HG03064 (cell line): ENCODE data around the gene PGAM1.
A peak's percentile ranks its signal among the peaks of the same experiment; 100 is the strongest.
"Not testable (repeated sequence)": the region's sequence is repeated elsewhere in the genome, so short reads cannot be mapped to it uniquely, and the experiment has no call there.

Experiments
- ATAC-seq: cut with Tn5 transposase; IDR thresholded peaks from one replicate; pipeline ENCODE4 v1.9.1; 2021; ENCODE audit warnings: low read depth; ENCODE audit not compliant: unreplicated experiment

Gene PGAM1

DNA sequence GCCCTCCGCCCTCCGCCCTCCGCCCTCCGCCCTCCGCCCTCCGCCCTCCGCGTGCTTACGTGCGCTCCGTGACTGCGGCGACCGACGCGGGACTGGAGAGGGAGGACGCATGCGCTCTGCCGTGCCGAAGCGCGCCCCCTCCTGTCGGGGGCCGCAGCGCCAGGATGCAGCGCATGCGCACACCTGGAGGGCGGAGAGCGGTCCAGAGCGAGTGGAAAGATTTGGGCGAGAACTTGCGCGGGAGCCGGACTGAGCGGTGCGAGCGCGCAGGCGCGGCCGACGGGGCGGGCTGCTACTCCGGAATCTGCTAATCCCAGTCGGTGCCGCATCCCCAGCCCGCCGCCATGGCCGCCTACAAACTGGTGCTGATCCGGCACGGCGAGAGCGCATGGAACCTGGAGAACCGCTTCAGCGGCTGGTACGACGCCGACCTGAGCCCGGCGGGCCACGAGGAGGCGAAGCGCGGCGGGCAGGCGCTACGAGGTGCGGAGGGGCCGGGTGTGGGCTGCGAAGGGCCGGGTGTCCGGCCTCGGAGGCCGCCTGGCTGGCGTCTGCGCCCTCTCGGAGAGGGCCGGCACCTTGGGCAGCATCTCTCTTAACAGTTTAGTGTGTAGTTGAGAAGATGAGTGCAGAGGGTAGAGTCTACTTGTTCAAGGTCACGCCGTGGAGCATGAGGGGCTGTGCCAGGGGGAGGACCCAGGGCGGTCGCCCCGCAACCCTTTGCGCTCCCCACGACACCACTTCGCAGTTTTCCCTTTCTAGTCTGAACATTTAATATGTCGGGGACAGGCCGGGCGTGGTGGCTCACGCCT lies at the start of gene PGAM1:
Gene PGAM1, plus strand, starts transcription at position 228 of the 812 bp plus-strand sequence. Its CDS starts 117 bp downstream, at position 345.
- ATAC-seq, result peak; percentile 81

DNA sequence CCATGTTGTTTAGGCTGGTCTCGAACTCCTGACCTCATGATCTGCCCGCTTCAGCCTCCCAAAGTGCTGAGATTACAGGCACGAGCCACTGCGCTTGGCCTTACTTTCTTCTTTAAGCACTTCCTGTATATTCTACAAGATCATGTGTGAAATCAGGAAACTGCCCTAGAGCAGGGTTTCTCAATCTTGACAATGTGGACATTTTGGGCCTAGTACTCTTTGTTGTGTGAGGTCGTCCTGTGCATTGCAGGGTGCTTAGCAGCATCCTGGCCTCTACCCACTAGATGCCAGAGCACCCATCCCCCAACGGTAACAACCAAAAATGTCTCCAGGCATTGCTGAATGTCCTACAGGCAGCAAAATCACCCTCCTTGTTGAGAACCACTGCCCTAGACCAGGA lies 49.6 kb upstream of the PGAM1 start:
- no peak for ATAC-seq

DNA sequence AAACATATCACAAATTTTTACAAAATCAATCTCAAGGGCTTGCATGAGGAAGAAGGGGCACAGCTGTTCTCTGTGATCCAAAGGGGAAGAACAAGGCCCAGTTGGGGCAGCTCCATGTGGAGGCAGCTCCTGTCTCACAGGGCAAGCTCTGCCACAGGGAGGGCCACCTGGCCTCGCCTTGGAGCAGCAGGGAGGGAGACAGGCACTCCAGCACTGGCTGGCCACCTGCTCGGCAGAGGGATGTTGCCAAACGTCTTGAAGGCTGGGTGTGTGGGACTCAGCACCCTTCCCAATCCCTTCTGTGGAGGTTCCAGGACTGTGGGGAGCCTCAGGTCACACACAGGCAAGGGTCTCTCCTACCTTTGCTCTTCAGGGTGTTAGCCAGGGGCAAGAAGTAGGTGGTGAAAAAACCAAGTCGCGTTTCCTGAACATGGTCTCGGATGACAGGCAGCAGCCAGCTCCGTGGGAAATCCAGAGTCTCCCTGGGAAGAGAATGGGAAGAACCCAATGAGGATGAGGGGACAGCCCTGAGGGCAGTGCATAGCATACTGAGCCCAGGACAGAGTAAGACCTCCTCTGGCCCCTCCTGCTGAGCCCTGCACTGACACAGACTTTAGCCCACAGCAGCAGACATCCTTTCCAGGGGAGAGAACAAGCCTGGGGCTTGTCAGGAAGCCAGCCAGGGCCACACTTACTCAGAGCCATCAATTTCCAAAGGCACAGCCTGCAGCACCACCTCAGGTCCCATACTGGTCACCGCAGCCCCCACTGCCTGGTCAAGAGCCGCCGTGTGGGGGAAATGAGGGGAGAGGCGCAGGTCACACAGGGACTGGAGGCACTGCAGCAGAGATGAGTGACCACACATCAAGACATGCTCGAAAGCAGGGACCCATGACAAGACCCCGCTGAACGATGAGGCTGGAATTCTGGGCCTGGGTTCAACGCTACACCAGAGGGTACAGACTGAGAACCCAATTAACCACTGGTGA lies 46.8 kb upstream of the PGAM1 start:
- no peak for ATAC-seq

DNA sequence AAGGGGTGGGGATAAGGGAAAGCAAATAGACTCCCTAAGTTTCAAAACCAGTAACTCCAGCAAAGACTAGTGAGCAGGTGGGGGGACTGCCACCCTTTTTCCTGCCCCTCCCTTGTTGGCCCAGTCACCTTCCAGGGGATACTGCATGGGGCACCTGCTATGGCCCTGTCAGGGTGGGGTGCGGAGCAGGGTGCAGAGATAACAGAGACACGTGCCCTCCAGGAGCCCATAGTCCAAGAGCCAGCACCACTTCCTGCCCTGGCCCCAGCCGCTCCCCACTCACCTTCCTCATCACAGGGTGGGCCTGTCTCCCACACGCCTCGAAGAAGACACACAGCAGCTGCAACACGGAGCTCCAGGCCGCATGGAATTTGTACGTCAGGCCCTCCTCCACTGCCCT lies 45.5 kb upstream of the PGAM1 start:
- ATAC-seq, result no peak

DNA sequence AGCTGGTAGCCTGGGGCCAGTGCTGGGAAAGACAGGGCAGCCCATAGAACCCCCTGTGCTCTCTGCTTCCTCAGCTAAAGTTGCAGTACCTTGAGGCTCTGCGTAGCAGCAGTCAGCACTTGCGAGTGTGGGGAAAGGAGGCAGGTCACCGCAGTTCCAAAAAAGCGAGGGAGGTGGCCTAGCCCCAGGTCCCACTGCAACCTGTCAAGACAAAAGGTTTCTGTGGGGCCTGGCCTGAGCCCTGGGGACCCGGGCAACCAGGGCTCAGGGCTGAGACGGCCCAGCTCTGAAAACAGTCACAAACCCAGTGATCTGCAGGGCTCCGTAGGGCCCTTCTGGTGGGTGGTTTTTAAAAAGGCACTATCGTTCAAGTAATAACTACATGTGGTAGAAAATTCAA lies 44.4 kb upstream of the PGAM1 start:
- no peak for ATAC-seq

DNA sequence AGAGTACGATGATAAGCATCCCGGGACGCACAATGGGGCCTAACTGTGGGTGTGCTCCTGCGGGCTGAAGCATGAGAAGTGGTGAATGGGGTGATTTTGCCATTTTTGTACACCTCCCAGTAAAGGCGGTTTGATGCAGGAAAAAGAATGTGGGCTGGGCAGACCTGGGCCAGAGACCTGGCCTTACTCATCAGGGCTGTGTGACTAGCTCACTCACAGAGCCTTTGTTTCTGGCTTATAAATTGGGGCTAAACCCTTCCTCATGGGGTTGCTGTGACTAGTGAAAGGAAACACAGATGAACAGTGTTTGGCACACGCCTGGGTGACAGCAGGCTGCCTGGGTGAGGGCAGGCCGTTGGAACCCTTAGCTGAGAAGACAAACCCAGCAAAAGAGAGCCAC lies 42.8 kb upstream of the PGAM1 start:
- ATAC-seq, result no peak

DNA sequence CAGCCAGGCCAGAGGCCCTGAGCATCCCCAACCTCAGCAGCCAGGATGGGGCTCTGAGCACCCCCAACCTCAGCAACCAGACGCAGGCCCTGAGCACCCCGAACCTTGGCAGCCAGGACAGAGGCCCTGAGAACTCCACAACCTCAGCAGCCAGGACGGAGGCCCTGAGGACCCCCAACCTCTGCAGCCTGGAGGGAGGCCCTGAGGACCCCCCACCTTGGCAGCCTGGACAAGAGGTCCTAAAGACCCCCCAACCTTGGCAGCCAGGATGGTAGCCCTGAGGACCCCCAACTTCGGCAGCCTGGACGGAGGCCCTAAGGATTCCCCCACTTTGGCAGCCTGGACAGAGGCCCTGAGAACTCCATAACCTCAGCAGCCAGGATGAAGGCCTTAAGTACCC lies 41.8 kb upstream of the PGAM1 start:
- no peak for ATAC-seq

DNA sequence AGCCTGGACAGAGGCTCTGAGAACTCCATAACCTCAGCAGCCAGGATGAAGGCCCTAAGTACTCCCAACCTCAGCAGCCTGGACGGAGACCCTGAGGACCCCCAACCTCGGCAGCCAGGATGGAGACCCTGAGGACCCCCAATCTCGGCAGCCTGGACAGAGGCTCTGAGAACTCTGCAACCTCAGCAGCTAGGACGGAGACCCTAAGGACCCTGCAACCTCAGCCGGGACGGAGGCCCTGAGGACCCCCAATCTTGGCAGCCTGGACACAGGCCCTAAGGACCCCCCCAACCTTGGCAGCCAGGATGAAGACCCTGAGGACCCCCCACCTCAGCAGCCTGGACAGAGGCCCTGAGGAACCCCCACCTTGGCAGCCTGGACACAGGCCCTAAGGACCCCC lies 41.4 kb upstream of the PGAM1 start:
- ATAC-seq, result no peak

DNA sequence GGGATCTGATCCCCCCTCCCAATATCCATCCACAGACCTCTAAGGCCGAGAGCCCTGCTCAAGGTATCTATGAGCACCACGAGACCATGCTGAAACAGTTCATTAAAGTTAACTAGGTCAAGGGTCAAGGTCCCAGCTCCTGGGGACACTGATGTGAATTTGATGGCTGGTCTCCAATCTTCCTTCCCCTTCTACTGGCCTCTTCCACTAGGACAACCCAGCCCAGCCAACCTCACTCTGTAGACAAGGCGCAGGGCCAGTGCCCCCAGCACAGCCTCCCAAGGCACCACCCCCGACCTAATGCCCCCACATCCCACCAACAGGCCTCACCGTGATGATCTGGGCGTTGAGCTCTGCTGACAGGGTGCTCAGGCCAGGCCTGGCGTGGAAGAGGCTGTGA lies 40.4 kb upstream of the PGAM1 start:
- no peak for ATAC-seq

DNA sequence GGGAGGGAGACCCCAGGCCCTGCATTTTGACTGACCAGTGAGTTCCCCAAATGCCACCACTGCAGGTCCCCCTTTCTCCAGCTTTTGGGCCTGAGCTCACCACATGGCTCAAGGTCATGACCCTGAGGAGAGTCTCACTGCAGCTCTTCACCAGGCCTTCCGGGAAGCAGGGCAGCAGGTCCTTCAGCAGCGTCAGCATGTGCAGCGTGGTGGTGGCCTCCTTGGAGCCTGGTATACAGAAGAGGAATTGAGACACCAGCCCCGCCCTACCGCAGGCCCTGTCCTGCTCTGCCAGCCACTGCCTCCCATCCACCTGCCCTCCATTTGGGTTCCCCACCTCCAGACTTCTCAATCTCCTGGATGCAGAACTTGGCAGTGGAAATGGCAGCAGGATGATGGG lies 37.8 kb upstream of the PGAM1 start:
- ATAC-seq, result no peak

DNA sequence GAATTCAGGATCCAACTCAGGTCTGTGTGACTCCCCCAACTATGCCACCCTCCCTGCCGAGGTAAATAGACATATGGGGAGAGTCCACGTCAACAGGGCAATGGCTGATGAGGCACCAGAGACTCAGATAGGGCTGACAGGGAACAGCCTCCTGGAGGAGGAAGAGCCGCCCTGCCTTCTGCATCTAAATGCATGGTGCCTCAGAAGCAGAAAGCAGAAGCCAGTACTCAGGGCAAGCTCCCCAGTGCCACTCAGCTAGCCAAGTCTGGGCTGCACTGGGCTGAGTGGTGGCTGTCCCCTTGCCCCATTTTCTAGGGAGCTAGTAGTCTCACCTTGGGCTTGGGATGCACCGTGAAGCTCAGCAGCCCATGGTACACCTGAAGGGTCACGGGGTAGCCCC lies 35.9 kb upstream of the PGAM1 start:
- no peak for ATAC-seq

DNA sequence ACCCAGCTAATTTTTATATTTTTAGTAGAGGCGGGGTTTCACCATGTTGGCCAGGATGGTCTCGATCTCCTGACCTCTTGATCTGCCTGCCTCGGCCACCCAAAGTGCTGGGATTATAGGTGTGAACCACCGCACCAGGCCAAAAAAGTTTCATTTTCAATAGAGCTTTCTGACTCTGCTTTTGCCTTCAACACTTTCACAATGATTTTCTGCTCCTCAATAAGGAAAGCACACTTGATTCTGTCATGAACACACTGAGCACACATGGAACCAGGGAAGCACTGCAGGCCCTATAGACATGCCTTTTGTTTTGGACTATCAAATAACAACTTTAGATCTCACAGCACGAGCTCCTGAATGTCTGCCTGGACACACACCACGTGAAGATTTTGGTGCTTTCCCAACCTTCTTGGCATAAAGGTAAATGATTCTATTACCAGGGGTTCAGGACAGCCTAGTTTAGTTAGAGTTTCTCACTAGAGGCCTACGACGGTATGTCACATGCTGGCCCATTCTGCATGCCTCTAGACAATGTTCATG lies 32.9 kb upstream of the PGAM1 start:
- no peak for ATAC-seq

DNA sequence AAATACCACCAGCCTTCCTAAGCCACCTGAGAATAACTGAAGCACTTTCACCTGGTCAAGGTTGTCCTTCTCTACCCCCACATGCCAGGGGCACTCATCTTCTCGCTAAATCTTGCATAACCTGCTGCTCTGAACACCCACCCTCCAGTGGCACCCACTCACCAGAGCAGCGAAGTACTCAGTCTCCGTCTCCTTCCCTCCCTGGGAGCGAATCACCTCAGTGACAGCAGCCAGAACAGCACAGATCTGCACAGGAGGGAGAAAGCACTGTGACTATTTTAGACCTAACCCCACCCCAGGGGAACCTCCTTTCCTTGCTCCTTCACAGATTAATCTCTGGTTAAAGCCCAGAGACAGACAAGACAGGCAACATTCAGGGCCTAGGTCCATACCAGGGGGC lies 29.9 kb upstream of the PGAM1 start:
- ATAC-seq, result no peak

DNA sequence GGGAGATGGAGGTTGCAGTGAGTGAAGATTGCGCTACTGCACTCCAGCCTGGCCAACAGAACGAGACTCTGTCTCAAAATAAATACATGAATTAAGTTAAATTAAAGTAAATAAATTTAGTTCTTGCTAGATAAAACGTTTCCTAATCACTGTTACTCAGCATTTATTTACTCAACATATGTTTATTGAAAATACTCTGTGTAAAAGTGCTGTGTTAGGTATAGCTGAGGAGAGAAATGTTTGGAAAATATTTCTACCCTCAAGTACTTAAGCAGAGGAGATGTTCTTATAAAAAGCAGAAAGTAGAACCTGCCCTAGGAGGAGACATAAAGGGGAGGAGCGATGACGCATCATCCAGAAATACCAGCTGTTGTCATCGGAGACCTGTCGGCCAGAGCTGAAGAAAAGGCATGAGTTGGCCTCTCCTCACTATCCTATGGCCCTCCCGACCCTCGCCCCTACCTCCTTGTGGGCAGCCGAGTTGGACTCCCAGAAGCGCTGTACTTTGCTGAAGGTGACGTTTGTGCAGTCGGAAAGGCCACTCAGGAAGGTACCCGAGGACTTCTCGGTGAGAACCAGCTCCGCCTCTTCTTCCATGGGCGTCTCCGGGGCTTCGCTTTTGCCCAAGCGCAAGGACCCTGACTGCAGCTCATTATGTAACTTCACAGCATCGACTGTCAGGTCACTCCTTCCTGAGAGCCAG lies 26.0 kb upstream of the PGAM1 start:
- no peak for ATAC-seq

DNA sequence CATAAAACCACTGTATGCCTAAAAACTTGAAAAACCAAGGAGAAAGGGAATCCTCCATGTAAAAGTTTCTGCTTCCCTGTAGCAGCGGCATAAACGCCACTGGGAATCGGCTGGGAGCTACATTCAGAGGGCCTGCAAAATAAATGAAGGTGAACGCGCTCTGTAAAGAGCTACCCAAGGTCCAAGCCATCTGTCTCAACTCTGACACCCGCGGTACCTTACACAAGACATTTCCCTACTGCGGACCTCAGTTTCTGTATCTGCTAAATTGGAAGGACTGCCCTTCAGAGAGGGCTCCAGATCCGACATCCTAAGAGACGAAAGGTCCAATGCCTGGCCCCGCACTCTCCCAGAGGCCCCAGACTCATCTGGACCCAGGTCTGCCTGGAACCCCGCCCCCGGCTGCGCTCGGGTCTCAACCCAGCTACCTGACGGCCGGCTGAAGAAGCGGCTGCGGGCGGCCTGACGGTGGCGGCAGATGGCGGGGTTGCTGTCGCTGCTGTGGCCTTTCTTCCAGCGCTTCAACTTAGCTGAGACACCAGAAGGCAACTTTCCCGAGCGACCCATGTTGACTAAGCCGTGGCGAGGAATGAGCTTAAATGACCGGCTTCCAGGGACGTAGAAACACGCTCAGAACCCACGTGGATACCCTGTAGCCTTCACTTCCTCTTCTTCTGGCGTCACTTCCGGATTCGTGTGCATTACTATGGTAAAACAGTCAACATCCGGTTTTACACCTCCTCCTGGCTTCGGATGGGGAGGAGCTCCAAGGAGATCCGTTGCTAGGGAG lies 25.1 kb upstream of the PGAM1 start, which contains the start of gene RRP12:
Gene RRP12, minus strand, starts transcription at position 676 of the 790 bp plus-strand sequence. Its CDS starts 109 bp downstream, at position 567.
- peak; percentile 90 for ATAC-seq

DNA sequence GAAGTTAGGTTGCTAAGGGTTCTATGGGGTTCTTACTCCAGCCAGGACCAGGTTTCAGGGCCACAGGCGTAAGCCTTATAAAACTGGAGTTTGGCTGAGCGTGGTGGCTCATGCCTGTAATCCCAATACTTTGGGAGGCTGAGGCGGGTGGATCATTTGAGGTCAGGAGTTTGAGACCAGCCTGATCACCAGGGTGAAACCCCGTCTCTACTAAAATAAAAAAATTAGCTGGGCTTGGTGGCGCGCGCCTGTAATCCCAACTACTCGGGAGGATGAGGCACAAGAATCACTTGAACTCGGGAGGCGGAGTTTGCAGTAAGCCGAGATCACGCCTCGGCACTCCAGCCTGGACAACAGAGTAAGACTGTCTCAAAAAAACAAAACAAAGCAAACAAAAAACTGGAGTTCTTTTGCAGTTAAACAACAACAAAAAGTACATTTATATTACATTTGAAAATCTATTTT lies 24.5 kb upstream of the PGAM1 start:
- no peak for ATAC-seq

DNA sequence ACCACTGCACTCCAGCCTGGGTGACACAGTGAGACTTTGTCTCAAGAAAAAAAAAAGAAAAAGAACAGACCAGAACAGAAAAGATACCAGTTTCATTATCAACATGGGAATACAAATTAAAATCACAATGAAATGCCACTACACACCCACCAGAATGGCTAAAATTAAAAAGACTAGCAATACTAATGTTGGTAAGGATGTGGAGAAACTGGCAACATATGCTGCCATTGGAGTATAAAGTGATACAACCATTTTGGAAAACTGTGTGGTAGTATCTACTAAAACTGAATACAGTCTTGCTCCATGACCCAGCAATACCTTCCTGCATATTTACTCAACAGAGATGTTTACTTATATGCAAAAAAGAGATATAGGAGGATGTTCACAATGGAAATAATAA lies 21.9 kb upstream of the PGAM1 start:
- ATAC-seq, result no peak

DNA sequence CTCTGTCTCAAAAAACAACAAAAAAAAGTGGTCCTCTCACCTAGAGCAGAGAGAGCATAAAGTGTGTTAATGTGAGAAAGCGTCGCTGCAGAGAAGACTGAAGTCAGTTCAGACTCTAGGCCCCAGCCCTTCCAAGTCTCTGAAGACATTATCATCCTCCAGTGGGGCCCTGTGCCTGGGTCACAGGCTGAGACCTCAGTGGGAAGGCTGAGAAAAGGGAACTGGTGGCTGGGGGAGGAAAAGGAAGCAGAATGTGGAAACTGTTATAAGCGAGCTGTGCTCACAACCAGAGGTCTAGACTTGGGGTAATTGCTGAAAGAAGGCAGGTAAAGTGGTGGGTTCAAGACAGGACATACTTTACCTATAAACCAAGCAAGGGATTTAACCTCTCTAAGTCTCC lies 19.9 kb upstream of the PGAM1 start:
- no peak for ATAC-seq

DNA sequence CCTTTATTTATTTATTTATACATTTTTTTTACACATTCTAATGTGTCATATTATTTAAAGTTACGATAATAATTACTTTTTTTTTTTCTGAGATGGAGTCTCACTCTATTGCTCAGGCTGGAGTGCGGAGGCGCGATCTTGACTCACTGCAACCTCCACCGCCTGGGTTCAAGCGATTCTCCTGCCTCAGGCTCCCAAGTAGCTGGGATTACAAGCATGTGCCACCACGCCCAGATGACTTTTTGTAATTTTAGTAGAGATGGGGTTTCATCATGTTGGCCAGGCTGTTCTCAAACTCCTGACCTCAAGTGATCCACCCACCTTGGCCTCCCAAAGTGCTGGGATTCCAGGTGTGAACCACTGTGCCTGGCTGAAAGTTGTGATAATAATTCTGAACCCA lies 19.5 kb upstream of the PGAM1 start:
- not testable (repeated sequence) for ATAC-seq
